HEK293 (cell line): ENCODE data around the gene NT5DC4.

ENCODE experiments used
- CTCF ChIA-PET: fragments of 350-600 bp; formaldehyde crosslinking; extraction: SDS; loops from one replicate; lab custom pipeline; 2021; ENCODE audit warnings: antibody characterized with exemption; lab: Yijun Ruan, JAX
- POLR2A ChIA-PET: fragments of 300-600 bp; formaldehyde crosslinking; extraction: SDS; loops from one replicate; lab custom pipeline; 2020; ENCODE audit warnings: antibody characterized with exemption, inconsistent platforms; lab: Yijun Ruan, JAX
- H3K27ac ChIP-seq: fragments of 200-500 bp; sonication (Bioruptor generic); 2 replicates; pipeline ENCODE4 v1.5.1; 2014; ENCODE audit warnings: low read depth, low read length, control low read depth, inconsistent platforms; ENCODE audit errors: extremely low read depth
- H3K36me3 ChIP-seq, 2 experiments: fragments of 200-500 bp in 1 of 2; sonication (Bioruptor generic) in 1 of 2; 1 replicate in 1 of 2; 2 replicates in 1 of 2; pipeline ENCODE4 v1.5.1; 2014 to 2017; ENCODE audit warnings: inconsistent platforms in 2 of 2, low read length in 2 of 2; ENCODE audit not compliant: control insufficient read depth in 2 of 2, insufficient read depth in 1 of 2
- H3K4me1 ChIP-seq: fragments of 200-500 bp; sonication (Bioruptor generic); 2 replicates; pipeline ENCODE4 v1.5.1; 2014; ENCODE audit warnings: mild to moderate bottlenecking, low read length, inconsistent platforms; ENCODE audit not compliant: control insufficient read depth, insufficient read depth
- H3K4me3 ChIP-seq: 2 replicates; pipeline ENCODE4 v1.5.1; 2011; ENCODE audit warnings: low read depth, mild to moderate bottlenecking, control low read depth, low read length, moderate library complexity
- H3K9me3 ChIP-seq: fragments of 200-500 bp; sonication (Bioruptor generic); 2 replicates; pipeline ENCODE4 v1.5.1; 2014; ENCODE audit warnings: low read depth, low read length, inconsistent platforms; ENCODE audit not compliant: control insufficient read depth, insufficient read depth
- AEBP2 ChIP-seq: fragments of 450-650 bp; formaldehyde crosslinking; IDR thresholded peaks from 2 replicates; pipeline ENCODE4 v1.5.1; 2016; ENCODE audit warnings: missing biosample characterization, missing genetic modification characterization, borderline replicate concordance
- GLI2 ChIP-seq: fragments of 450-650 bp; formaldehyde crosslinking; IDR thresholded peaks from 2 replicates; pipeline ENCODE4; 2017; ENCODE audit warnings: missing biosample characterization, missing genetic modification characterization, low read depth, borderline replicate concordance
- HIC1 ChIP-seq: fragments of 450-650 bp; formaldehyde crosslinking; IDR thresholded peaks from 2 replicates; pipeline ENCODE4 v1.5.1; 2016; ENCODE audit warnings: missing biosample characterization, missing genetic modification characterization
- KLF1 ChIP-seq: fragments of 450-650 bp; formaldehyde crosslinking; IDR thresholded peaks from 2 replicates; pipeline ENCODE4 v1.5.1; 2016; ENCODE audit warnings: missing biosample characterization, missing genetic modification characterization
- KLF7 ChIP-seq: fragments of 450-650 bp; formaldehyde crosslinking; IDR thresholded peaks from 2 replicates; pipeline ENCODE4 v1.5.1; 2016; ENCODE audit warnings: missing biosample characterization, missing genetic modification characterization, borderline replicate concordance
- KLF9 ChIP-seq: fragments of 450-650 bp; formaldehyde crosslinking; IDR thresholded peaks from 2 replicates; pipeline ENCODE4 v1.5.1; 2016; ENCODE audit warnings: missing biosample characterization, missing genetic modification characterization, low read depth
- SP7 ChIP-seq: fragments of 450-650 bp; formaldehyde crosslinking; IDR thresholded peaks from 2 replicates; pipeline ENCODE4 v1.5.1; 2016; ENCODE audit warnings: missing biosample characterization, missing genetic modification characterization
- TSHZ1 ChIP-seq: fragments of 450-650 bp; formaldehyde crosslinking; IDR thresholded peaks from 2 replicates; pipeline ENCODE4 v1.5.1; 2016; ENCODE audit warnings: missing biosample characterization, missing genetic modification characterization, borderline replicate concordance
- ZBTB17 ChIP-seq: fragments of 450-650 bp; formaldehyde crosslinking; IDR thresholded peaks from 2 replicates; pipeline ENCODE4 v1.5.1; 2016; ENCODE audit warnings: missing biosample characterization, missing genetic modification characterization
- ZFHX2 ChIP-seq: fragments of 450-650 bp; formaldehyde crosslinking; conservative IDR thresholded peaks from 2 replicates; pipeline ENCODE4 v1.5.1; 2016; ENCODE audit warnings: missing biosample characterization, missing genetic modification characterization
- ZFP37 ChIP-seq: fragments of 450-650 bp; formaldehyde crosslinking; IDR thresholded peaks from 2 replicates; pipeline ENCODE4 v1.5.1; 2016; ENCODE audit warnings: missing biosample characterization, missing genetic modification characterization
- ZNF155 ChIP-seq: fragments of 450-650 bp; formaldehyde crosslinking; IDR thresholded peaks from 2 replicates; pipeline ENCODE4 v1.5.1; 2016; ENCODE audit warnings: missing biosample characterization, missing genetic modification characterization
- ZNF211 ChIP-seq: fragments of 450-650 bp; formaldehyde crosslinking; IDR thresholded peaks from 2 replicates; pipeline ENCODE4 v1.5.1; 2016; ENCODE audit warnings: low read depth, missing biosample characterization, missing genetic modification characterization
- ZNF26 ChIP-seq: fragments of 450-650 bp; formaldehyde crosslinking; IDR thresholded peaks from 2 replicates; pipeline ENCODE4 v1.5.1; 2016; ENCODE audit warnings: missing biosample characterization, missing genetic modification characterization
- ZNF354C ChIP-seq: fragments of 450-650 bp; formaldehyde crosslinking; IDR thresholded peaks from 2 replicates; pipeline ENCODE4 v1.5.1; 2016; ENCODE audit warnings: missing biosample characterization, missing genetic modification characterization, low read depth, borderline replicate concordance
- ZNF473 ChIP-seq: fragments of 450-650 bp; formaldehyde crosslinking; IDR thresholded peaks from 2 replicates; pipeline ENCODE4 v1.5.1; 2017; ENCODE audit warnings: missing biosample characterization, missing genetic modification characterization
- ZNF510 ChIP-seq: fragments of 450-650 bp; formaldehyde crosslinking; IDR thresholded peaks from 2 replicates; pipeline ENCODE4 v1.5.1; 2018; ENCODE audit warnings: mild to moderate bottlenecking, missing genetic modification characterization, missing biosample characterization; ENCODE audit not compliant: insufficient replicate concordance
- ZNF555 ChIP-seq: fragments of 450-650 bp; formaldehyde crosslinking; conservative IDR thresholded peaks from 2 replicates; pipeline ENCODE4 v1.5.1; 2017; ENCODE audit warnings: missing biosample characterization, mild to moderate bottlenecking, missing genetic modification characterization, inconsistent platforms
- ZNF624 ChIP-seq: fragments of 450-650 bp; formaldehyde crosslinking; IDR thresholded peaks from 2 replicates; pipeline ENCODE4 v1.5.1; 2017; ENCODE audit warnings: missing biosample characterization, missing genetic modification characterization
- ZNF785 ChIP-seq: fragments of 450-650 bp; formaldehyde crosslinking; IDR thresholded peaks from 2 replicates; pipeline ENCODE4 v1.5.1; 2016; ENCODE audit warnings: missing biosample characterization, missing genetic modification characterization
- ZNF837 ChIP-seq: fragments of 450-650 bp; formaldehyde crosslinking; IDR thresholded peaks from 2 replicates; pipeline ENCODE4 v1.5.1; 2016; ENCODE audit warnings: missing biosample characterization, missing genetic modification characterization

Gene NT5DC4

GRCh38 chr2:112776113-112776512 lies 55.3 kb downstream of the NT5DC4 start:
- CTCF ChIA-PET, result no interaction called here
- POLR2A ChIA-PET, result no interaction called here
- no peak overlapping the region for H3K27ac ChIP-seq
- H3K9me3 ChIP-seq, result no peaks in the 10 kb centered on the region
- H3K36me3 ChIP-seq, result no peaks in the 10 kb centered on the region
- TF ChIP-seq TSHZ1 (tag by site-specific recombination) (no peak), HIC1 (tag by site-specific recombination) (no peak), ZNF624 (tag by site-specific recombination) (no peak), ZNF26 (no peak), KLF9 (tag by site-specific recombination) (no peak), ZNF555 (tag by site-specific recombination) (no peak), AEBP2 (tag by site-specific recombination) (no peak), KLF1 (tag by site-specific recombination) (no peak), ZBTB17 (tag by site-specific recombination) (no peak), ZNF837 (tag by site-specific recombination) (no peak), ZFP37 (tag by site-specific recombination) (no peak), ZNF473 (tag by site-specific recombination) (no peak)
- TF ChIP-seq, all 188 proteins: peak for 0
- Histone ChIP-seq H3K4me1 (no peaks in the 10 kb centered on the region), H3K4me3 (no peak overlapping the region)

GRCh38 chr2:112777036-112777435 lies 56.2 kb downstream of the NT5DC4 start:
- Histone ChIP-seq H3K4me3 (no peak overlapping the region), H3K4me1 (no peaks in the 10 kb centered on the region), H3K9me3 (no peaks in the 10 kb centered on the region), H3K36me3 (no peaks in the 10 kb centered on the region), H3K27ac (no peak overlapping the region)
- ChIA-PET POLR2A (no interaction called here), CTCF (interaction anchor here (0.7 to 0.9 kb wide), 2 partner anchors 33 to 49 kb away, joined by 3 to 5 read pairs; no protein-coding TSS in a partner anchor)
- no peak for TF ChIP-seq ZFHX2 (tag by site-specific recombination)
- TF ChIP-seq ZNF354C (tag by site-specific recombination), result no peak
- no peak for TF ChIP-seq ZNF510
- no peak for TF ChIP-seq SP7 (tag by site-specific recombination)
- TF ChIP-seq ZNF211 (tag by site-specific recombination), result no peak
- no peak for TF ChIP-seq GLI2
- TF ChIP-seq AEBP2 (tag by site-specific recombination), result no peak
- no peak for TF ChIP-seq KLF7
- TF ChIP-seq ZNF155 (tag by site-specific recombination), result no peak
- no peak for TF ChIP-seq ZNF785 (tag by site-specific recombination)
